Stimulated activated CD8-positive, alpha-beta memory T cell treated with anti-CD3 and anti-CD28 coated beads, Interleukin-12 subunit alpha, Interleukin-12 subunit beta, amount 100 ng/mL, for 1 hour (primary cell): ENCODE data around the gene MSI2.

Experiments used
- DNase-seq: peaks from one replicate; pipeline ENCODE4 v3.0.0-alpha.2; 2020; ENCODE audit warnings: low read depth

Gene MSI2

GRCh38 chr17:57721967-57722703 is 465.8 kb downstream of the MSI2 start:
- DNase-seq, result no peak

GRCh38 chr17:57722704-57723043 is 466.4 kb downstream of the MSI2 start:
- DNase-seq, result no peak

GRCh38 chr17:57723427-57724025 is 467.2 kb downstream of the MSI2 start:
- no peak for DNase-seq

- DNase-seq, result no peak
Observed at GRCh38 chr17:57724026-57724728, 467.9 kb downstream of the MSI2 start.

GRCh38 chr17:57724729-57725125 is 468.4 kb downstream of the MSI2 start:
- DNase-seq, result no peak

- DNase-seq, result no peak
Observed at GRCh38 chr17:57726213-57726790, 470.0 kb downstream of the MSI2 start.

- no peak for DNase-seq
Observed at GRCh38 chr17:57726838-57727237, 470.5 kb downstream of the MSI2 start.

- DNase-seq, result no peak
Observed at GRCh38 chr17:57727630-57728175, 471.4 kb downstream of the MSI2 start.

GRCh38 chr17:57730026-57730701 is 473.8 kb downstream of the MSI2 start:
- DNase-seq, result no peak

GRCh38 chr17:57732062-57732461 is 475.7 kb downstream of the MSI2 start:
- no peak for DNase-seq

GRCh38 chr17:57733085-57733484 is 476.8 kb downstream of the MSI2 start:
- DNase-seq, result no peak
